ENCODE measurements around the gene SNX25. TPM values are rescaled to one million over a fixed set of nuclear protein-coding genes. Genes with fewer than 3 reads are reported as not detected.
"Not testable (repeated sequence)": the region's sequence is repeated elsewhere in the genome, so short reads cannot be mapped to it uniquely, and the experiment has no call there.

Gene SNX25
- total RNA-seq, 1 experiment from 2014 or later, result 17.2 TPM

DNA sequence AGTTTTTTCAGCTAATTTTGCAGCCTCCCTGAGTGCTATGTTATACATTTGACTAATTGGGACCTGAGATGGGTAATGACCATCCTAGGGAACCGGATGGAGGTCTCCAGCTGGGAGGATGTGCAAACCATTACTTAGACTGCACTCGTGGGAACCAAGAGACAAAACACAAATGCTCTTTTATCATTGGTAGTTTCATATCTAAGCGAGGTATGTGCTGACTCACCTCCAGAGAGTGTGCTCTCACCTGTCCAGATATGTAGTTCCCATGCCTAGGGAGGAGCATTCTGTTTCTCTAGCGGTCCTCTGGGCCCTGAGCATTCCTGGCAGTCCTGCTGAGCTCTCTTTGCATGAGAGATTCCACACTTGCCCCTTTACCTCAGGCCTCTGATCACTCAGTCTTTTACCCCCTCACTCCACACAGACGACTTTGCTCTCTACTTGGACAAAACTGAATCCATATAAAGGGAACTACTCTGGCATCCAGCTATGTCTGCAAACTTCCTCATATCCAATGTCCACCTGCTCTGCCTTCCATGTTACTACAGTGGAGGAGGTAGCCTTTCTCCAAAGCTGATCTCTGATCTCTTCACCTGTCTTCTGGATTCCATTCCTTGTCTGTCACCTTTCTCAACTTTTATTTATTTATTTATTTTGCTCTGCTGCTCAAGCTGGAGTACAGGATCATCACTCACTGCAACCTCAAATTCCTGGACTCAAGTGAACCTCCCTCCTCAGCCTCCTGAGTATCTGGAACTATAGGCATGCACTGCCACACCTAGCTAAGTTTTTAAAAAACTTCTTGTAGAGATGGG is 97.9 kb downstream of the SNX25 start:
- peak; percentile 42 for DNase-seq
- Histone ChIP-seq H3K27me3 (ENCODE audit: control insufficient read depth, insufficient read depth, low read length) (no peaks in the 10 kb centered on the region), H3K36me3 (replicated peaks; ENCODE audit: control insufficient read depth, insufficient read depth, low read length) (peaks cover 2% of the 10 kb centered on the region), H3K4me3 (ENCODE audit: insufficient read depth, low read depth, low read length) (no peak overlapping the region)

DNA sequence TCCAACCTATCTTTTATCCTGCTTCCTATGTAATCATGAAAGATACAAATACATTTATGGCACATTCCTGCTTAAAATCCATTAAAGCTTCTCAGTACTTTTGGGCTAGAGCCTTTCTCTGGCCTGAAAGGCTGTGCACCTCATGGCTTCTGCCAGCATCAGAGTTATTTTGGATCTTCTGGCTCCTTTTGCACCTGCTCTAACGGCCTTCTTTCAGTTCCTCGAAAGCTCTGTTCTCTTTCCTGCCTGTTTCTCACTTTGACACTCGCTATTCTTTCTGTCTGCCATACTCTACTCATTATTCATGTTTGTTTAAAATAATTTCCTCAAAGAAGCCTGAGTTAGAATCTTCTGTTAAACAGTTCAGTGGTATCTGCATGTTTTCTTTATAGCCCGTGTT is 100.4 kb downstream of the SNX25 start:
- no peak for DNase-seq
- Histone ChIP-seq H3K36me3 (replicated peaks; ENCODE audit: control insufficient read depth, insufficient read depth, low read length) (peaks cover 2% of the 10 kb centered on the region), H3K4me3 (ENCODE audit: insufficient read depth, low read depth, low read length) (no peak overlapping the region), H3K27me3 (ENCODE audit: control insufficient read depth, insufficient read depth, low read length) (no peaks in the 10 kb centered on the region)

DNA sequence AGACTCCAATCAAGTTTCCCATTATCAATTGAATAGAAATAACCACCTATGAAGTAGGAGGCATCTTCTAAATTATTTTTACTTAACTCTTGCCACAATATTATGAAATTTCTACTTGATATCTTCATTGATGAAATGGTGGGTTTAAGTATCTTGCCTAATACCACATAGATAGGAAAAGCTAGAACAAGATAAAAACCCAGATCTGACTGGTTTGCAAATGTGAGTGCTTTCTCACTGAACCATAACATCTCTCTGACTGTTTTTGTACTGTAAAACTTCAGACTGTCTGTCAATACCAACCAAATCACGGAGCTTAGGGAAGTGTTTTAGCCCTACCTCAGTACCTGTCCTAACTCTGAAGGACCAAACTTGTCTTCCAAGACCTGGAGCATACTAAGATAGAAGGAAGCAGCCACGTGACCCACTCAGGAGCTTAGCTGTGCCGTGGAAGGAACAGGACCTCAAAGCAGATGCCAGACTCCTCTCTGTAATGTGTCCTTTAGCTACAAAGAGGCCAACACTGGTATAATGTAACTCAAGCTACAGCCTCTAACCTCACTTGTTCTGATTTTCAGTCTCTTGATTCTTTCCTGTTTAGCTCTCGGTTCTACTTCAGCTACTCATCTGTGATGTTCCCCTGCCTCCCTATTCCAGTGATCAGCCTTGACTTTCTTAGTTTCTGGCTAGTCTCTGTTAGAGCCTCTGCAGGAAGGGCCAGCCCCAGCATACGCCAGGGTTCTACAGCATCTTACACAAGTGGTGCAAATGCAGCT is 101.9 kb downstream of the SNX25 start:
- Histone ChIP-seq H3K27me3 (ENCODE audit: control insufficient read depth, insufficient read depth, low read length) (no peaks in the 10 kb centered on the region), H3K36me3 (replicated peaks; ENCODE audit: control insufficient read depth, insufficient read depth, low read length) (peaks cover 2% of the 10 kb centered on the region), H3K4me3 (ENCODE audit: insufficient read depth, low read depth, low read length) (no peak overlapping the region)
- DNase-seq, result no peak

DNA sequence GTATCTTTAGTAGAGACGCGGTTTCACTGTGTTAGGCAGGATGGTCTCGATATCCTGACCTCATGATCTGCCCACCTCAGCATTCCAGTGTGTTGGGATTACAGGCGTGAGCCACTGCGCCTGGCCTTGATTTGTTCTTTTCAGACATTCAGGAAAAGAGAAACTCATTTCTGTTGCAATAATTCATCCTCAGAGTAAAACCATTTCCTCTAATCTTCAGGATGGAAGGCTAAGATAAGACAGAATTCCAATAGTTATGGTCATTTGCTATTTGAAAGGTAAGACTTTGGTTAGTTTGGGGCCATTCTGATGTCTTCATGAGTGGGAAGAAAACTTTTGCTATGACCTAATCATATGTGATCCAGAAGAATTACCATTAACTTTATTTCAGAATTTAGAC is 103.3 kb downstream of the SNX25 start:
- DNase-seq, result no peak
- Histone ChIP-seq H3K4me3 (ENCODE audit: insufficient read depth, low read depth, low read length) (no peak overlapping the region), H3K27me3 (ENCODE audit: control insufficient read depth, insufficient read depth, low read length) (no peaks in the 10 kb centered on the region), H3K36me3 (replicated peaks; ENCODE audit: control insufficient read depth, insufficient read depth, low read length) (peaks cover 2% of the 10 kb centered on the region)

DNA sequence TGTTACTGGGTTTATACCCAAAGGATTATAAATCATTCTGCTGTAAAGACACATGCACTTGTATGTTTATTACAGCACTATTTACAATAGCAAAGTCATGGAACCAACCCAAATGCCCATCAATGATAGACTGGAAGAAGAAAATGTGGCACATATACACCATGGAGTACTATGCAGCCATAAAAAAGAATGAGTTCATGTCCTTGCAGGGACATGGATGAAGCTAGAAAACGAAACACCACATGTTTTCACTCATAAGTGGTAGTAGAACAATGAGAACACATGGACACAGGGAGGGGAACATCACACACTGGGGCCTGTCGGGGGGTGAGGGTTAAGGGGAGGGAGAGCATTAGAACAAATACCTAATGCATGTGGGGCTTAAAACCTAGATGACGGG is 108.1 kb downstream of the SNX25 start:
- not testable (repeated sequence) for H3K36me3 ChIP-seq (replicated peaks; ENCODE audit: control insufficient read depth, insufficient read depth, low read length); DNase-seq; H3K27me3 ChIP-seq (ENCODE audit: control insufficient read depth, insufficient read depth, low read length); H3K4me3 ChIP-seq (ENCODE audit: insufficient read depth, low read depth, low read length)

DNA sequence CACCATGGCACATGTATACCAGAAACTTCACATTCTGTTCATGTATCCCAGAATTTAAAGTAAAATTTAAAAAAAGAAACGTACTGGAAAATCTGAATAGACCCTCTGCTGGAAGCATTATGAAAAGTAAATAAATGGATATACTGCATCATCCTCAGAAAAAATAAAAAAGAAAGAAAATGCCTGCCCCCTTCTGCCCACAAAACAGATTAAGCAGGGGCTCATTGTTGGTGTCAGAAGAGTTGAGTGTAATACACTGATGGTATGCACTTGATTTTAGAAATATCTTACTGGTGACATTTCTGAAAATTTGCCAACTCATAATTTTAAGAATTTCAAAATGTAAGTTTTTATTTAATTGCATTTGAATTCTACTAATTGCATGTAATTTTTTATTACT is 108.5 kb downstream of the SNX25 start:
- DNase-seq, result no peak
- H3K4me3 ChIP-seq (ENCODE audit: insufficient read depth, low read depth, low read length), result no peak overlapping the region
- no peaks in the 10 kb centered on the region for H3K27me3 ChIP-seq (ENCODE audit: control insufficient read depth, insufficient read depth, low read length)
- no peaks in the 10 kb centered on the region; the same call in 1 of the 2 replicates for H3K36me3 ChIP-seq (replicated peaks; ENCODE audit: control insufficient read depth, insufficient read depth, low read length)

DNA sequence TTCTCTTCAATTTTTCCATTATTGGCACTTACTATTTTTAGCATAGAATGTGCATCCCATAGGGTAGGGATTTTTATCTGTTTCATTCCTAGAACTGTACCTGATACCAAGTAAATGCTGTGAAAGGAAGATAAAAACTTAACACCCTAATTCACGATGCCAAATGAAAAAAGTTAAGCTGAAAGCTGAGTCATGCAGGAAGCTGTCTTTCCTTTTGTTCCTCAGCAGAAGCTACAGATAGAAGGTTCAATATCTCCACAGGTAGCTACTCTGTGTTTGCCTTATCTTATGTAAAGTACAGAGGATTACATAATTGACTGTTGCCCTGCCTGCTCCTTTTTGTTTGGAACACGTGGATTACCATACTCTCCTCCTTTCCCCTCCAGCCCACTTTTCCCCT is 109.3 kb downstream of the SNX25 start:
- DNase-seq, result peak; percentile 39
- no peak overlapping the region for H3K4me3 ChIP-seq (ENCODE audit: insufficient read depth, low read depth, low read length)
- H3K36me3 ChIP-seq (replicated peaks; ENCODE audit: control insufficient read depth, insufficient read depth, low read length), result no peaks in the 10 kb centered on the region; the same call in 1 of the 2 replicates
- no peaks in the 10 kb centered on the region for H3K27me3 ChIP-seq (ENCODE audit: control insufficient read depth, insufficient read depth, low read length)

DNA sequence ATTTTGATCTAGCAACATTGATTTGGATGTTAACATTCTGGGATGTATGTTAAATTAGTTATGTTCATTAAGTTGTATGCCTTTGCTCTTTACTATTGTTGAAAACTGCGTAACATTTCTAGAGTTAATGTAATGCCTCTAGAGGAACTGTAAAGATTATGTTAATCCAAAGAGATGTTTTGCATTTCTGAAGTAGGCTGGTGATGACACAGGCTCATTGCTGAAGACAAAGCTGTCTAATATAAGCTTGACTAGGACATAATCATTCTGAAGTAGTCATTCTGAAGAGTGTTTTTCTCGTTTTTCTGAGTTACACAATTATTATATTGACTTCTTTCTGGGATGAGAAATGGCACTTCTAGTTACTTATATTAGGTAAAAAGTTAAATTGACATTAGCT is 113.4 kb downstream of the SNX25 start:
- Histone ChIP-seq H3K27me3 (ENCODE audit: control insufficient read depth, insufficient read depth, low read length) (no peaks in the 10 kb centered on the region), H3K4me3 (ENCODE audit: insufficient read depth, low read depth, low read length) (no peak overlapping the region), H3K36me3 (replicated peaks; ENCODE audit: control insufficient read depth, insufficient read depth, low read length) (no peaks in the 10 kb centered on the region; the same call in 1 of the 2 replicates)
- DNase-seq, result no peak

DNA sequence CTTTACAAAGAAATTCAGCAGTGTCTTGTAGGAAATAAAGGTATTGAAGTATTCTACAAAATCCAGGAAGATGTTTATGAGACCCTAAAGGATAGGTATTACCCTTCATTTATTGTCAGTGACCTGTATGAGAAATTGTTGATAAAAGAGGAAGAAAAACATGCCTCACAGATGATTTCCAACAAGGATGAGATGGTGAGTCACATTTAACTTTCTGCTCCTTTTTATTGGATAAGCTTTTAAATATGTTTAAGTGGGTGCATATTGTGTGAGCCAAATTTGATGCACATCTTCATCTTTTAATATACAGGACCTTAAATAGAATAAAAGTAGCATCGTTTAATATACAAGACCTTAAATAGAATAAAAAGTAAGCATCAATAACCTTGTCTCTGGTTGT is 114.2 kb downstream of the SNX25 start:
- no peak overlapping the region for H3K4me3 ChIP-seq (ENCODE audit: insufficient read depth, low read depth, low read length)
- no peaks in the 10 kb centered on the region for H3K27me3 ChIP-seq (ENCODE audit: control insufficient read depth, insufficient read depth, low read length)
- no peaks in the 10 kb centered on the region; the same call in 1 of the 2 replicates for H3K36me3 ChIP-seq (replicated peaks; ENCODE audit: control insufficient read depth, insufficient read depth, low read length)
- DNase-seq, result no peak

DNA sequence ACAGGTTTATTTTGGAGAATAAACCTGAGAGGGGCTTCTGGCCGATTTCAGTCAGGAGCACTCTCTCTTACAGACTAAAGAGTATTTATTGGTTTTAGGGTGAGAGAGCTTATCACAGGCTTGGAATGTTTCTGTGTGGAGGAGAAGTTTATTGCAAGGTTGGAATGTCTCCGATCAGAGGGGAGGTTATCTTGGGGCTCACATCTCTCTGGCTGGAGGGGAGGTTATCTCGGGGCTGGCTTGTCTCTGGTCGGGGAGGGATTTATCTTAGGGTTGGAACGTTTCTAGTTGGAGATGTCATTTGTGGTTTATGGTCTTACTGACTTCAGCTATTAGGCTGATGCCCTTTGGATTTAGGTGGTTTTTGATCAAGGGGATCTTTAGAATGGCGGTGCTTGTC is 115.0 kb downstream of the SNX25 start:
- H3K36me3 ChIP-seq (replicated peaks; ENCODE audit: control insufficient read depth, insufficient read depth, low read length); H3K27me3 ChIP-seq (ENCODE audit: control insufficient read depth, insufficient read depth, low read length); DNase-seq; H3K4me3 ChIP-seq (ENCODE audit: insufficient read depth, low read depth, low read length): not testable (repeated sequence)

DNA sequence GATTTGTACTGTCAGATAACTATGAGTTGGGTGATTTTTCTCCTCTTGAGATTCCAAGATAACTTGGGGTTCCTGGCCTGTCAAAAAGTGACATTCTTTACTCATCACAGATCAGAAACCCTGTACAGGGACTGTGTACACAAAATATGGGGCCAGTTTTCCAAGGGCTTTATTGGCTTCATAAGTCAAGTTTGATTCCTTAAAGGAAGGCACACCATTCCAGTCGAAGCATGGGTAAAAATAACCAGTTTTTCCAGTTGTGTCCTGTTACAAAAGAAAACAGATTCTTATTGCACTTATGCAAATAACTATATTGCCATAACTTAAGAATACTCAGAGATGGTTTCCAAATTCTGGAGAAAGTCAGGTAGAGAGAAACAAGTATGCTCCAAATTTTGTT is 116.3 kb downstream of the SNX25 start:
- not testable (repeated sequence) for H3K36me3 ChIP-seq (replicated peaks; ENCODE audit: control insufficient read depth, insufficient read depth, low read length); DNase-seq

DNA sequence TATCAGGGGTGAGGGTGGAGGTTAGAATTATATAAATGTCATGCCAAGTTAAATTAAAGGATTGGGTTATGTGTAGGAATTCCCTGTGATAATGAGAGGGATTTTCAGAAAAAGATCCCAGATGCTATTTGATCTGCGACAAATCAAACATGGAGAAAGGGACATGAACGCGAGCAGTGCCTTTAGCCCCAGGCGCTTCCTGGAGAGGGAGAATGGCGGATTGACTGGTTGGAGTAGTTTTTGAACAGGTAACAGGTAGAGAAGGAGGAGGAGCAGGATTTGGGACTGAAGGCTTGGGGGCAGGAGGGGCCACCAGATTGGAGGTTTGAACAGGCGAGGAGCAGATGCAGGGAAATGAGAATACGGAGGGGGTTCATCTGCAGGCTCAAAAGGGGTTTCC is 119.2 kb downstream of the SNX25 start:
- H3K4me3 ChIP-seq (ENCODE audit: insufficient read depth, low read depth, low read length), result no peak overlapping the region
- no peaks in the 10 kb centered on the region for H3K27me3 ChIP-seq (ENCODE audit: control insufficient read depth, insufficient read depth, low read length)
- DNase-seq, result no peak
- H3K36me3 ChIP-seq (replicated peaks; ENCODE audit: control insufficient read depth, insufficient read depth, low read length), result no peaks in the 10 kb centered on the region

More for the DNA sequence above, 116.3 kb downstream of the SNX25 start:
- not testable (repeated sequence) for H3K27me3 ChIP-seq (ENCODE audit: control insufficient read depth, insufficient read depth, low read length); H3K4me3 ChIP-seq (ENCODE audit: insufficient read depth, low read depth, low read length)

DNA sequence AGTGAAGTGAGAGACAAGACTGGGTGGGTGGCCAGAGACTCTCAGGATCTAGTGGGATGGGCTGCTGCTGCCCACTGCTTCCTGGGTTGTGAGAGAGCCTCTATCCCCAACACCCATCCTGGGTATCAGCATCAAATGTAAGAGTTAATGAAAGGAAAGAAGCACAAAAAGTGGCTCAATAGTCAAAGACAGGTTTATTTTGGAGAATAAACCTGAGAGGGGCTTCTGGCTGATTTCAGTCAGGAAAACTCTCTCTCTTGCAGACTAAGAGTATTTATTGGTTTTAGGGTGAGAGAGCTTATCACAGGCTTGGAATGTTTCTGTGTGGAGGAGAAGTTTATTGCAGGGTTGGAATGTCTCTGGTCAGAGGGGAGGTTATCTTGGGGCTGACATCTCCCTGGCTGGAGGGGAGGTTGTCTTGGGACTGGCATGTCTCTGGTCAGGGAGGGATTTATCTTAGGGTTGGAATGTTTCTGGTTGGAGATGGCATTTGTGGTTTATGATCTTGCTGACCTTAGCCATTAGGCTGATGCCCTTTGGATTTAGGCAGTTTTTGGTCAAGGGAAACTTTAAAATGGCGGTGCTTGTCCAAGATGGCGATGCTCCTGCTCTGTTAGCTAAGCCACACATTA is 120.6 kb downstream of the SNX25 start:
- H3K4me3 ChIP-seq (ENCODE audit: insufficient read depth, low read depth, low read length); DNase-seq; H3K36me3 ChIP-seq (replicated peaks; ENCODE audit: control insufficient read depth, insufficient read depth, low read length); H3K27me3 ChIP-seq (ENCODE audit: control insufficient read depth, insufficient read depth, low read length): not testable (repeated sequence)

DNA sequence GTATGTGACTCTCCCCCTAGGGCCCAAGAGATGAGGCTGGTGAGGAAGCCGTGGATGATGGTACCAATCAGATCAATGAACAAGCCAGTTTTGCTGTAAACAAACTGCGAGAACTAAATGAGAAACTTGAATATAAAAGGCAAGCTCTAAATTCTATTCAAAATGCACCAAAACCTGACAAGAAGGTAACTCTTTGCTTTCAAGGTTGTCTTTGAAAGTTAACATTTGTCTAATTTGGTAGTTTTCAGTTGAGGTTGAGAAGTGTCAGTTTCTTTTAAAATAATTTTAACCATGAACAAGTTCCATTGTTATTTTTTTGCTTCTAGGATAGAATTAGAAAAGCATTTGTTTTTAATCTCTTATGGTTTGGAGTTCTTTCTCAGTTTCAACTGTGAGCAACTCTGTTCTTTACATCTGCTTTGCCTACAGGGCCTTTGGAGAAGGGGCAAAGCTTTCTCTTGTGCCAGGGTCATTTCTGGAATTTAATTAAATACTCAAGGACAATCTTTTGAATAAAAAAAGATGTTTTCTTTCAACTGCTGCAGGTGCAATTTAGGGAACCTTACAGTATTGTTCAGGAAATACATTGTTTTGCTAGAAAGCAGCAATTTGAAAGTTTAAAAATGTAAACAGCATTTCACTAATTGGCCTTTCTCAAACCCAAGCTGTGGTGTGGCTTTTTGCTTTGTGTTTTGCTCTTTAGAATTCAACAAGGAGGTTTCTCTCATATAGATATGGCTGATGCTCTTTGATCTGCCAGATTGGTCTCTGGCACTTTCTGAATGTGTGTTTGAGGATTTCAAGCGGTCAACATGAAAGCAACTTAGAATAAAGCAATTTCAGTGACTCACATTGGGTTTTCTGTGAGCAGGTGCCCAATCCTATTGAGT is 123.4 kb downstream of the SNX25 start:
- no peak for DNase-seq
- H3K36me3 ChIP-seq (replicated peaks; ENCODE audit: control insufficient read depth, insufficient read depth, low read length), result no peaks in the 10 kb centered on the region

More for the DNA sequence above, 123.4 kb downstream of the SNX25 start:
- H3K4me3 ChIP-seq (ENCODE audit: insufficient read depth, low read depth, low read length), result no peak overlapping the region
- no peaks in the 10 kb centered on the region for H3K27me3 ChIP-seq (ENCODE audit: control insufficient read depth, insufficient read depth, low read length)
